ENCODE data around the gene LOC128125822.
"Not testable (repeated sequence)": the region's sequence is repeated elsewhere in the genome, so short reads cannot be mapped to it uniquely, and the experiment has no call there.

Gene LOC128125822

GRCh38 chr6:63572044-63572746 is at the start of gene LOC128125822, which contains the start of gene PTP4A1:
TSS of gene LOC128125822 (plus strand) at chr6:63572480.
TSS of gene PTP4A1 (plus strand) at chr6:63572480. CDS start at chr6:63576881, 4,401 bp downstream.
- peak; percentile 99 for FAIRE-seq
- DNase-seq (ENCODE audit: low spot score) = peak; percentile 98

DNA sequence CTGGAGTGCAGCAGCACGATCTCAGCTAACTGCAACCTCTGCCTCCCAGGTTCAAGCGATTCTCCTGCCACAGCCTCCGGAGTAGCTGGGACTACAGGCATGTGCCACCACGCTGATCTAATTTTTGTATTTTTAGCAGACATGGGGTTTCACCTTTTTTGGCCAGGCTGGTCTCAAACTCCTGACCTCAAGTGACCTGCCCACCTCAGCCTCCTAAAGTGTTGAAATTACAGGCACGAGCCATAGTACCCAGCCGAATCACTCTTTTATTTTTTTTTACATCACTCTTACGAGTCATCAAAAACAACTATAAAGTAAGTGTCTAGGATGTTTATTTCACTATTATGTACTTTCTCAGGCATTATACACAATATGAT is 49.4 kb upstream of the LOC128125822 start:
- DNase-seq (ENCODE audit: low spot score); FAIRE-seq: not testable (repeated sequence)

DNA sequence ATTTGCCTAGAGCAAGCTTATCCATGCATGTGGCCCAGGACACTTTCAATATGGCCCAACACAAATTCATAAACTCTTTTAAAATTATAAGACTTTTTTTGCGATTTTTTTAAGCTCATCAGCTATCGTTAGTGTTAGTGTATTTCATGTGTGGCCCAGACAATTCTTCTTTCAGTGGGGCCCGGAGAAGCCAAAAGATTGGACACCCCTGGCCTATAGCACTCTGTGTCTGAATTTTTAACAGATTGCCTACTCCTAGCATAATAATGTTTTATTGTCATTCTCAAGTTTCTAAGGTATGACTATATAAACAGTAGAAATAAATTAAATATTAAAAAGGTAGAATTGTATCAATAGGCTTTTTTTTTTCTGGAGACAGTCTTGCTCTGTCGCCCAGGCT is 48.6 kb upstream of the LOC128125822 start:
- DNase-seq (ENCODE audit: low spot score) (no peak), FAIRE-seq (no peak)

GRCh38 chr6:63525186-63525878 is 46.9 kb upstream of the LOC128125822 start:
- FAIRE-seq = no peak

GRCh38 chr6:63526931-63527330 is 45.3 kb upstream of the LOC128125822 start:
- no peak for FAIRE-seq

More at GRCh38 chr6:63525186-63525878, 46.9 kb upstream of the LOC128125822 start:
- no peak for DNase-seq (ENCODE audit: low spot score)

GRCh38 chr6:63527658-63528514 is 44.4 kb upstream of the LOC128125822 start:
- DNase-seq (ENCODE audit: low spot score) = peak; percentile 93
- FAIRE-seq = peak; percentile 23

More at GRCh38 chr6:63526931-63527330, 45.3 kb upstream of the LOC128125822 start:
- DNase-seq (ENCODE audit: low spot score) = no peak

DNA sequence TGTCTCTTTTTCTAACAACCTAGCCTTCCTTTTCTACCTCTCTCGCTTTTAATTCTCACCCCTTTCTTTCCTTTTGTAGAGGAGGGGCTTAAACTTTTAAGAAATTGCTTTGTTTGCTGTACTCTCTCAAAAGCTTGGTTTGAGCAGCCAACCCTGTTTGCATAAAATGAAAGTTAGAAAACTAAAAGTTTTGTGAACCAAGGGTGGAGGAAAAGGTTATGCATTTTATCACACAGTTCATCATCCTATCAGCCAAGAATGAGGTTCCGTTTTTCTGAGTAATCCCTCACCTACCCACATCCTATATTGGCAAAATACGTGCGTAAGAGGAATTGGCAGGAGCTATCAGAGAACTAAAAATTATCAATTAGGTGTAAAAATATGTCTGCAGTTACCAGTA is 42.8 kb upstream of the LOC128125822 start:
- FAIRE-seq = no peak
- DNase-seq (ENCODE audit: low spot score) = no peak

GRCh38 chr6:63530182-63530581 is 42.1 kb upstream of the LOC128125822 start:
- DNase-seq (ENCODE audit: low spot score) (no peak), FAIRE-seq (no peak)

DNA sequence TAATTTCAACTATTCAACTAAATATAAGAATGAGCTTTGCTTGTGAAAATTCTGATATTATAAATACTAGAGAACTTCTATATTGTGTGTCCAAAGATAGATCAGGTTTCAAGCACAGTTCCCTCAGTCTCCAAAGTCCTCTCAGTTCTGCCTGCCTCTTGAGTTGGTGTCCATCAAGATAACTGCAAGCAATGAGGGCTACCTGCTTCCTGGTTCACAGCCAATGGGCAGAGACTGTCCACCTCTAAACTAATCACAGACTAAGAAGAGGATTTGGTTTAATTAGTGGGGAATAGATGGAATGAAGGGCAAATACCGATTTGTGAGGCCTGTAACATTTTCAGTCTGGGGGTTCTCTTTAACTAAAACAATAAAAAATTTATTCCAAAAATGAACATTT is 41.3 kb upstream of the LOC128125822 start:
- DNase-seq (ENCODE audit: low spot score) = no peak
- no peak for FAIRE-seq

DNA sequence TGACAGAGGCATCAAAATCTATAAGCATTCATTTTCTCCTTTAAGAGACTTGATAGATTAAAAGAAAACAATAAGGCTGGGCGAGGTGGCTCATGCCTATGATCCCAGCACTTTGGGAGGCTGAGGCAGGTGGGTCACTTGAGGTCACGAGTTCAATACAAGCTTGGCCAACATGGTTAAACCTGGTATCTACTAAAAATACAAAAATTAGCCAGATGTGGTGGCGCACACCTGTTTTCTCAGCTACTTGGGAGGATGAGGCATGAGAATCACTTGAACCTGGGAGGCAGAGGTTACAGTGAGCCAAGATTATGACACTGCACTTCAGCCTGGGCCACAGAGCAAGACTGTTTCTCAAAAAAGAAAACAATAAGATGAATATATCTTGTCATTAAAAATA is 39.3 kb upstream of the LOC128125822 start:
- no peak for FAIRE-seq
- DNase-seq (ENCODE audit: low spot score) = no peak

GRCh38 chr6:63533952-63534351 is 38.3 kb upstream of the LOC128125822 start:
- FAIRE-seq (no peak), DNase-seq (ENCODE audit: low spot score) (no peak)

DNA sequence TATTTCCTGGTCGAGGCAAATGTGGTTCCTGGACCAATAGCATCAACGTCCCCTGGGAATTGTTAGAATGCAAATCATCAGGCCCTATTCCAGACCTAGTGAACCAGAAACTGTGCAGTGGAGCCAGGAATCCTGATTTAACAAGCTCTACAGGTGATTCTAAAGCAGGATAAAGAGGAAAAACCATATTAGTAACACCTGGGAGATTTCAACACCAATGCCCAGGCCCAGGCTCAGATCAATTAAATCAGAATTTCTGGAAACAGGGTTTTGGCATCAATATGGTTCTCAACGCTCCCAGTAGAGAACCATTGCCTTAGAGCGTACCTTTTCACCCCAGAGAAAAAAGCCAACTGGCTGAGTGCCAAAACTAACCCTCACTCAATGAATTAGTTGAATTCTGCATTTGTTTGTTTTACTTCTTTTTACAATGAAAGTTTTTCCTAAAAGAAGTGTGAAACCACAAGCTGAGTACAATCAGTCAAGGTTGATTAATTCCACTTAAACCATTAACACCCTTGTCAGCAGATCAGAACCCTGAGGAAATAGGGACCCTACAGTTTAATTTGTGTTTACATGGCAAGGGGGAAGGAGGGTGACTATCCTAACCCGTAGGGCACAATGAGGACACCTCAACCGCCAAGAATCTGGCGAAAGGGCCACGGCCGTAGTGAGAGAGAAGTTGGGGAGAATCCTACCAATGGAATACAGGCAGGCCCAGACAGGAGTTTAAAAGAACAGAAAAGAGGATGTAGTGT is 34.9 kb upstream of the LOC128125822 start:
- no peak for DNase-seq (ENCODE audit: low spot score)
- peak; percentile 44 for FAIRE-seq

DNA sequence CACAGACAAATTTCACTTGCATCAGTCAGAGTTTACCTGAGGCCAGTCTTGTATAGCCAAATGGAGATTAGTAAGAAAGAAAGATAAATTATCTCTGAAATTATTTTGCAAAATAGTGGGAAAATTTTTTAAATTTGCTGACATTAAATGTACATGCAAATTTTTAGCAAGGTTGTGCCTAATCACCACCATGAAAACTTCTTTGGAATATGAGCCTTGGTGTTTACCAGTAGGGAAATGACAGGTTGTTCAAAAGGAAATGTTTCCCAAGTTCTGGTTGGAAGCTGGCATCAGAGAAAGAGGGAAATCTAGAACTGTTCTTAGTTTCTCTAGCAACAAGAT is 34.4 kb upstream of the LOC128125822 start:
- no peak for FAIRE-seq
- no peak for DNase-seq (ENCODE audit: low spot score)

DNA sequence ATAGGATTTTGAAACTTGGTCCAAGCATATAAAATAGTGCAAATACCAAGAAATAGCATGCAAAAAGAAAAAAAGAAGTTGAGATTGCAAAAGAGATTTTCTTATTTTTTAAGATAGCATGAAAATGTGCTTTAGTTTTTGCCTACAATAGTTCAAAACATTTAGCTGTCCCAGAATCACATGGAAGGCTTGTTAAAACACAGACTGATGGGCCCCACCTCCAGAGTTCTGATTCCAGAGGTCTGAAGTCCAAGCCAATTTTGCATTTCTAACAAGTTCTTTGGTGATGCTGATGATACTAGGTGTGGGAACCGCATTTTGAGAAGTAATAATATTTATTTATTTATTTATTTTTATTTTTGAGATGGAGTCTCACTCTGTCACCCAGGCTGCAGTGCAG is 33.7 kb upstream of the LOC128125822 start:
- DNase-seq (ENCODE audit: low spot score) = no peak
- no peak for FAIRE-seq

GRCh38 chr6:63543001-63543400 is 29.3 kb upstream of the LOC128125822 start:
- DNase-seq (ENCODE audit: low spot score) = no peak
- FAIRE-seq = no peak

- no peak for FAIRE-seq
- DNase-seq (ENCODE audit: low spot score) = no peak
These were observed 28.3 kb upstream of the LOC128125822 start for GRCh38 chr6:63543982-63544381.

DNA sequence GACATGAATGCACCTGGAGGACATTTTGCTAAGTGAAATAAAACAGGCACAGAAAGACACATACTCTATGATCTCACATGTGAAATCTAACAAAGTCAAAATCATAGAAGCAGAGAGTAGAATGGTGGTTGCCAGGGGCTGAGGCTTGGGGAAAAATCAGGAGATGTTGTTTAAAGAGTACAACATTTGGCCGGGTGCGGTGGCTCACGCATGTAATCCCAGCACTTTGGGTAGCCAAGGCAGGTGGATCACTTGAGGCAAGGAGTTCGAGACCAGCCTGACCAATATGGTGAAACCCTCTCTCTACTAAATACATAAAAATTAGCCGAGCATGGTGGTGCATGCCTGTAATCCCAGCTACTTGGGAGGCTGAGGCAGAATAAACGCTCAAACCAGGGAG is 26.0 kb upstream of the LOC128125822 start:
- no peak for FAIRE-seq
- DNase-seq (ENCODE audit: low spot score) = no peak

GRCh38 chr6:63546697-63547096 is 25.6 kb upstream of the LOC128125822 start:
- DNase-seq (ENCODE audit: low spot score) = no peak
- no peak for FAIRE-seq

DNA sequence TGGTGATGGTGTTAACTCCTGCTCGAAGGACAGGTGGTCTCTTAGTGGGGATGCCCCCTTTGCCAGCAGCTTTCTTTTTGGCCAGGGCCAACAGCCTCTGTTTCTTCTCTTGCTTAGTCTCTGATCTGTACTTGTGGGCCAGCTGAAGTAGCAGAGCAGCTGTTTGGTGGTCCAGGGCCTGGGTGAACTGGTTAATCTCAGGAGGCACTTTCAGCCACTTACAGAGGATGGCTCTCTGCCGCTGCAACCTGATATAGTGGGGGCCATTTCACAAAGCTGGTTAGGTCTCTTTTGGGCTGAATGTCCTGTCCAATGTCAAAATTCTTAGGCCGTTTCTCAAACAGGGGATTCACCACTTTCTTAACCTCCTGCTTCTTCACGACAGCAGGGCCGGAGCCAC is 23.2 kb upstream of the LOC128125822 start:
- DNase-seq (ENCODE audit: low spot score) (no peak), FAIRE-seq (no peak)

DNA sequence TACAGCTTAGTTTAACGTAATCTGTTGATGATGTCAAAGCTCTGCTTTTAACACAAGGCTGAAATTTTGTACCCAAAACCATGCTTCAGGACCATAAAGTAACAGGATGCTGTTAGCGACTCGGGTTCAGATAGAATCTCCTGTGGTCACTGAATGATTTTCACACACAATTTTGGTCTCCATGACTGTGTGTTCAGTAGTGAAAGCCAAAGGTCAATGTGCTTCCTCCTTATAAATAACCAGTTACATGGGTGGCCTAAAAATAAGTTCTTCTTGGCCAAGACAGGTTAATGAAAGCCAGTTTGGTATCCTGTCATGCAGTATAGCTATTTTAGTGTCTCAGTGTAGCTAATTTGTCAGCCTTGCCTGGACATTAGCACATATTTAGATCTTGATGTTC is 19.1 kb upstream of the LOC128125822 start:
- DNase-seq (ENCODE audit: low spot score) (no peak), FAIRE-seq (no peak)

GRCh38 chr6:63553900-63554299 is 18.4 kb upstream of the LOC128125822 start:
- no peak for FAIRE-seq
- no peak for DNase-seq (ENCODE audit: low spot score)

Data from urothelium cell line (cell line).